ENCODE data around the gene ILKAP.

Gene ILKAP

DNA sequence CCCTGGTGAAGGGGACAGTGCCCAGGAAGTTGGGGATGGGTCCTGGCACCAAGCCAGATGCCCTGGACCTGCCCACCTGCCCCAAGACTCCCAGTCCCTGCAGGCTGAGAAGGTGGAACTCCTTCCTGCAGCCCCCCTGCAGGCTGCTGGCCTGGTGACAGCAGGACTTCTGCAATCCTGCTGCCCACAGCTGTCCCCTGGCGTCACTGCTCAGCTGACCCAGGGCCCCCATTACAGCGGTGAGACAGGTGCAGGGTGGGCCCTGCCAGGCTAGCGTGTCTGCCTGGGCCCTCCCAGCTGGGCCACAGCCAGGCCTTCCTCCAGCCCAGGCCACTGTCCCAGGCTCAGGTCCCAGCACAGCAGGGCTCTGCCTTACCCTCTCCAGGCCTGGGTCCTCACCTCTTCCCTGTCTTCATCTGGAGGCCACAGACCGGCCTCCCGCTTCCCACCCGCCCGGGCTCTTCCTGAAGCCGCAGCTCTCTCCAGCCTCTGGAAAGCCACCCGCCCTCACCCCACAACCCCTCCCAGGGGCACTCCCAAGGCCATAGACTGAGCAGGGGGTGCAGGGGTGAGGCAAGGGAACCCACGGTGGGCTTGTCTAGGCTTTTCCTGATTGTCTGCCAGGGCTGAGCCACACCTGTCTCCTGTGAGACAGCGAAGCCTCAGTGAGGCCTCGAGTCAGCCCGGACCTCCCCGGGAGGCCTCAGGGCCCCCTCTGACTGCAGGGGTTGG, 53.5 kb downstream of the ILKAP start:
- no peak for DNase-seq

DNA sequence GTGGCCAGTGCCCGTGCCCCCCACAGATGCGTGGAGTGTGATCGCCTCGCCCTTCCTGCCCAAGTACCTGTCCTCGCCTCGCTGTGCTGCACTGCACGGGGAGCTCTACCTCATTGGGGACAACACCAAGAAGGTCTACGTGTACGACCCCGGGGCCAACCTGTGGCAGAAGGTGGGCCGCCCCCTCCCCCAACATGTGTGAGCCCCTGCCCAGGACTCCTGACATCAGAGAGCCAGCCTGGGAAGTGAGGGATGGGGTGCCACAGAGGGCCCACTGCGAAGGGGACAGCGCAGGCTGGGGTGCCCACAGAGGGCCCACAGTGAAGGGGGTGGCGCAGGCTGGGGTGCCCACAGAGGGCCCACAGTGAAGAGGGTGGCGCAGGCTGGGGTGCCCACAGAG, 54.5 kb downstream of the ILKAP start:
- no peak for DNase-seq

DNA sequence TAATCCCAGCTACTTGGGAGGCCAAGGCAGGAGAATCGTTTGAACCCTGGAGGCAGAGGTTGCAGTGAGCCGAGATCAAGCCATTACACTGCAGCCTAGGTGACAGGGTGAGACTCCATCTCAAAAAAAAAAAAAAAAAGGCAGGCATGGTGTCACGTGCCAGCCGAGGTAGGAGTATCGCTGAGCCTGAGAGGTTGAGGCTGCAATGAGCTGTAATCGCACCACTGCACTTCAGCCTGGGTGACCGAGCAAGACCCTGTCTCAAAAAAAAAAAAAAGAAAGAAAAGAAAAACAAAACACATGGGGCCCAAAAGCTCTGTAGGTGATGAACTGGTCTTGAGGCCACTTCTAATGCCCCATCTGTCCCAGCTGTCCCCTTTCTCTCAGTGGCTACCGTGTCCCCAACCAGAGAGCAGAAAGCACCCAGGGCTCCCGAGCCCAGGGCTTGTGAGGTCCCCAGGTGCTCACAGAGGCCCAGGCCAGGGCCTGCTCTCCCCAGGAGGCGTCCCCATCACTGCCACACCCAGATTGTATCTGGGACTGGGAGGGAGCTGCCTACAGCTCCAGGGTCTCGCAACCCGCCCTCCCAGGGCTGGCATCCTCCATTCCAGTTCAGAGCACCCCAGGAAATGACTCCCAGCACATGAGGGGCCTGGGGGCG, 56.5 kb downstream of the ILKAP start:
- DNase-seq = no peak

DNA sequence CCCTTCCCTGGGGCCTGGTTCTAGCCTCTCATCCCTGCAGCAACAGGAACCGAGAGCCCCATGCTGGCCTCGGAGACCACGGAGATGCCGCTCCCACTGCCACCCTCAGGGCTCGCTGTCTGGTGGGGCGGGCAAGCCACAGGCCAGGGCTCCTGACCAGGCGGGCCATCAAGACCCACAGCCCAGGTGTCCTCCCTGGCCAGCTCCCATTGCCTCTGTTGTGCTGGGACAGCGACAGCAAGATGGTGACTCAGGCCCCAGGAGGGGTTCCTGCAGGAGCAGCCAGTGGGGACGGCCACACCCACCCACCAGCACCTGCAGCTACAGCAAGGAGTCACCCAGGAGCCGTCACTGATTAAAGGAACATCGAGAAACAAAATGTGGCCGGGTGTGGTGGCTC, 57.6 kb downstream of the ILKAP start:
- no peak for DNase-seq

DNA sequence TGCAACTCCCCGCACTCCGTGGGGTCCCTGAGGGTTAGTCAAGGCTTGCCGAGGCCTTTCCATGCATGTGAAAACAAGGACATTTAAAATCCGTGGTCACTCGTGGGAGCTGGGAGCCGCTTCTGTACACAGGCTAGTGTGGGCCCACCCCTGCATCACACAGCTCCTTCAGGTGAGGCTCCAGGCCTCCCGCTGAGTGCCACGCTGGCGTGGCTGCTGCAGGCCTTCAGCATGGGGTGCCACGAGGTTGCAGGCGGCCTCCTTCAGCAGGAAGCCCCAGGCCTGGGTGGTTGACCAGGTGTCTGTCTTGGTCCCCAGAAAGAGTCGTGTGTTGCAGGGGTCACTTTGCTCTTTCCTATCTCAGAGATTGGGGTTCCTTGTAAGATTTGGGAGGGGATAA, 58.4 kb downstream of the ILKAP start:
- no peak for DNase-seq

DNA sequence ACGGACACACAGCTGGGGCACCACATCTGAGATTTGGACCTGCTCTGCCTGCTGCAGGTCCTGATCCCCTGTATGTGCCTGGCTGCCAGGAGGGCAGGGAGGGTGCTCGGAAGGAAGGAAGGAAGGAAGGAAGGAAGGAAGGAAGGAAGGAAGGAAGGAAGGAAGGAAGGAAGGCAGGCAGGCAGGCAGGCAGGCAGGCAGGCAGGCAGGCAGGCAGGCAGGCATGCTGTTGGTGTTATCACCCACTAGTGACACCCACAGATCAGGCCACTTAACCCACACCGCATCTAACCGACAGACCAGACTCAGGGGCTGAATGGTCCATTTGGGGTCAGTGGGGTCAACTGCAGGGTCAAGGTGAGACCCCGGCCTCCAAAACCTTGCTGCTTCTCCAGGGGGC, 59.2 kb downstream of the ILKAP start:
- DNase-seq = no peak

DNA sequence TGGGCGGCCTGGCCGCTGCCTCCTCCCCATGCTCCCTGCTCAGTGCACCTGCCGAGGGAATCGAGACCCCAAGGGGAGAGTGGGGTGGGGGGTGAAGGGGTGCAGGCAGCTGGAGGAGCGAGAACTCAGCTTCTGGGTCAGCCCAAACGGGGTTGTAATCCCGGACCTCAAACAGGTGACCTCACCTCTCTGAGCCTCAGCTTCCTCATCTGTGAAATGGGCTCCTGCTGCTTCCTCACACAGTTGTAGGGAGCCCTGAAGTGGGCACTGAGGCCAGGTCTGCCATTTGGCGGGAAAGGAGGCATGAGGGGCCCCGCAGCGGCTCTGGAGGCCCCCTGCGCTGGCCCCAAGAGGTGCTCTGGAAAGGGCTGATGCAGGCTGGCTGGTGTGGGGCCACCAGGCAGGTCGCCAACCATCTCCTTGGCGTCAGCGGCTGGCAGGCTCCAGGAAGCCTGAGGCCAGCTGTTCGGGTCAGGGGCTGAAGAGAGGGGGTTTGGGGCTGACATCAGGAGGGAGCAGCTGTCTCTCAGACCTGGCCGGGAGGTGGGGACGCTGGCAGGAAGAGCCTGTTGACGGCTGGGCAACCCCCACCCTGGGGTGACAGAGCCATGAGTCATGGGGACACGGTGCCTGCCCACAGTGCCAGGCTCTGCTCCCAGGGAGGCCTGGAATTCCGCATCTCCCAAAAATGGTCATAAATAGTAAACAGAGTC, 60.1 kb downstream of the ILKAP start:
- DNase-seq = no peak

DNA sequence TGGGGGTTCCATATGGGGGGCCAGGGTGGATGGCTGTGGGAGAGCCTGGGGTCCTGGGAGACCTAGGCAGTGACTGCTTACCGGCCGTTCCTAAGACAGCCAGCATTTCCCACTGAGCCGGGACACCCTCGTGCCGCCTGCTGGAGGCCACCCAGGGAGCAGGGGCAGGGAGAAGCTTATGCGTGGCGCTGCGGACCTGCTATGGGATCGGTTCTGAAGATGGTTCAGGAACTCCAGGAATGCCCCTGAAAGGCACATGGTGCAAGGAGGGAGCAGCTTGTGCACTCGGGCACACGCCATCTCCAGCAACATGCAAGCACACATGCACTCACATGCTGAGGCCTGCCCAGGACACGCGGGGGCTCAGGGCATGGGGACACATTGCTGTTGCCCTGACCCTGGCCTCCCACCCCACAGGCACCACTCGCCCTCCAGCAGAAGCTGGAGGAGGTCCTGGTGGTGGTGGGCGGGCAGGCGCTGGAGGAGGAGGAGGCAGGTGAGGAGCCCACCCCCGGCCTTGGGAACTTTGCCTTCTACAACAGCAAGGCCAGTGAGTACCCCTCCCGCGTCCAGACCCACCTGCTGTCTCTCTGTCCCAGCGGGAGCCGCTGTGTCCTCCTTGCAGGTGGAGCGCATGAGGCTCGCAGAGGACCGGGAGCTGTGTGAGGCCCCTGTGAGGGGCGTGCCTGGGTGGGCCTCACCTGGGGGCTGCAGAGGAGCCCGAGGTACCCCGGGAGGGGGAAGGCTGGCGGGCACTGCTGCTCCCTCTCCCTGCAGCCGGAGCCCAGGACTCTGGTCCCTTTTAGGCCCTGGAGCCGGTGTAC, 60.9 kb downstream of the ILKAP start:
- DNase-seq = no peak

DNA sequence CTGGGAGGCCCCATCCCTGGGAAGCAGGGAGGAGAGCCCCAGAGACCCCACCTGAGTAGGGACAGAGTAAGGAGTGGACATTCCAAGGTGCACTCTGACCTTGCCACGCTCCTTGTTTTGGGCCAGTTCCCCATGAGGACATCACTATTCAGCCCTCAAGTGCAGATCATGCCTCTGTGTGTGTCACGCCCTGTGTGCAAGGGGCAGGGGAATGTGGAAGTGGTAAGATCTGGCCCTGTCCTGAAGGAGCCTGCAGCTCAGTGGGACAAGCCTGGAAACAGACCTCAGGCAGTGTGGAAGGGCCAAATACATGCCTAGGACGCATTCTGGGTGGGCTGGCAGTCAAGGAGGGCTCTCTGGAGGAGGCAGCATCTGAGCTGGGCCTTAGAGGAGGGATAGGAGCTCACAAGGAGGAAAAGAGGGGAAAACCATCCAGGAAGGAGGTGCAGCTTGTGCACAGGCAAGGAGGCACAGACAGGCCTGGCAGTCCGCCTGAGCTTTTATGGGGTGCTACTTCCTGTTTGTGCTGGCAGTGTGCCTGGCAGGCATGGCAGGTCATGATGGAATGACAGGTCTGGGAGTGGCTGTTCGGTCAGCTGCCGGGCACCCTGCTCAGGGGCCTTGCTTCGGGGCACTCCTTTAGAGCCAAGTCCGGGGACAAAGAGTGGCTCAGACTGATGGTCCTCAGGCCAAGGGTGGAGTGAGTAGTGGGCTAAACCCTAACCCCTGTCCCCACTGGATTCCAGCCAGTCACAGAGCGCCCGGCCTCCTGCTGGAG, 61.8 kb downstream of the ILKAP start:
- DNase-seq = no peak

DNA sequence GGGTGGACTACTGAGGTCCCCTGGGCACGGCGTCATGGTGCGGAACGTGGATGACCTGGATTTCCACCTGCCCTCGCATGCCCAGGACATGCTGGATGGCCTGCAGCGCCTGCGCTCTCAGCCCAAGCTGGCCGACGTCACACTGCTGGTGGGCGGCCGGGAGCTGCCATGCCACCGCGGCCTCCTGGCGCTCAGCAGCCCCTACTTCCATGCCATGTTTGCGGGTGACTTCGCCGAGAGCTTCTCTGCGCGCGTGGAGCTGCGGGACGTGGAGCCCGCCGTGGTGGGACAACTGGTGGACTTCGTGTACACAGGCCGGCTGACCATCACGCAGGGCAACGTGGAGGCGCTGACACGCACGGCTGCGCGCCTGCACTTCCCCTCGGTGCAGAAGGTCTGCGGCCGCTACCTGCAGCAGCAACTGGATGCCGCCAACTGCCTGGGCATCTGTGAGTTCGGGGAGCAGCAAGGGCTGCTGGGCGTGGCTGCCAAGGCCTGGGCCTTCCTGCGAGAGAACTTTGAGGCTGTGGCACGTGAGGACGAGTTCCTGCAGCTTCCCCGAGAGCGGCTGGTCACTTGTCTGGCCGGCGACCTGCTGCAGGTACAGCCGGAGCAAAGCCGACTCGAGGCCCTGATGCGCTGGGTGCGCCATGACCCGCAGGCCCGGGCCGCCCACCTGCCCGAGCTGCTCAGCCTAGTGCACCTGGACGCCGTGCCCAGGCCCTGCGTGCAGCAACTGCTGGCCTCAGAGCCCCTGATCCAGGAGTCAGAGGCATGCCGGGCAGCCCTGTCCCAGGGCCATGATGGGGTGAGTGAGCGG, 62.6 kb downstream of the ILKAP start:
- no peak for DNase-seq

DNA sequence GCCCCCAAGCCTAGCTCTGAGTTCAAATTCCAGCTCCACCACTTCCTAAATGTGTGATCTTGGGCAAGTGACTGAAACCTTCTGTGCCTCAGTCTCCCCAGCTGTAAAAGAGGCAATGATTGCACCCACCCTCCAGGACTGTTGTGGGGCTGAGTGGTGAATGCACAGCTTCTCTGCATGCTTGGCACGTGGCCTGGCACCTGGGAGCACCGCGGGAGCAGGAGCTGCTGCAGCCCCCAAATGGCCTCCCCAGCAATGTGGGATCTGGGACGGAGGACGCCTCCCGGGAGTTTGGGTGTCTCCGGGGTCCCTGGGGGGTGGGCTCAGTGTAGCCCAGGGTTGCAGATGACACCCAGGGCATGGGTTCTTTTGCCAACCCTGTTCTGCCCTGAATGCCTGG, 63.5 kb downstream of the ILKAP start:
- no peak for DNase-seq

DNA sequence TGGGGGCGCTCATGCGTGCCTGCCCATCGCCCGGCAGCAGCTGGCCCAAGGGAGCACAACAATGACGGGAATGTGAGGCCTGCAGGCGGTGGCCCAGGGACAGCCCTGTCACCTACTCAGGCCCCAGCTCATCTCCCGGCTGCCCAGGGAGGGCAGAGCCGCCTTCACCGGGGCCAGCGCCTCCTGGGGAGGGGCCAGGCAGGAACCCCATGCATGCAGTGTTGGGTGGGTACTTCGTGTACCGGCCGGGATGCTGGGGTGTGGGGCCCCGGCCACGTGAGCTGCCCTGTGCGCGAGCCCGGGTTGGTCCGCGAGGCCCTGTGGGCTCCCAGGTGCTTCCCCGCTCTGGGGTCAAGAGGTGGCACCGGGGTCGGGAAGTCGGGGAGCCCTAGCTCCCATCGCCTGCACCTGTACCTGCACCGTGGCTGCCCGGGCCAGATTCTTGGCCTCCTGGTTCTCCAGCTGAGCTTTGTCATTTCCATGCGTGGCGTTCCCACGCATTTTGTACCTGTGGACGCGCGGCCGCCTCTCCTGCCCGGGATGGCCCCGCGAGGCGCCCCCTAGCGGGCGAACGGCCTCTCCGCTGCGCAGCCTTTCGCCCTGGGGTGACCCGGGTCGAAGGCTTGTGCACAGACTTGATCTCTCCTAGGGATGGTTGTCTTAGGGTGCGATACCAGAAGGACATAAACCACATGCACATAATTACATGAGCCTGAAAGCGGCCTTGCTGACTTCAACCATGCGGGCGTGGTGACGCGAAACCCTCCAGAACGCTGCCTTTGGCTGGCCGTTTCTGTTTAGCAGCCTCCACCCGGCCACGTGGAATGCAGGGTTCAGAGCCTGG, 64.1 kb downstream of the ILKAP start:
- DNase-seq = no peak

DNA sequence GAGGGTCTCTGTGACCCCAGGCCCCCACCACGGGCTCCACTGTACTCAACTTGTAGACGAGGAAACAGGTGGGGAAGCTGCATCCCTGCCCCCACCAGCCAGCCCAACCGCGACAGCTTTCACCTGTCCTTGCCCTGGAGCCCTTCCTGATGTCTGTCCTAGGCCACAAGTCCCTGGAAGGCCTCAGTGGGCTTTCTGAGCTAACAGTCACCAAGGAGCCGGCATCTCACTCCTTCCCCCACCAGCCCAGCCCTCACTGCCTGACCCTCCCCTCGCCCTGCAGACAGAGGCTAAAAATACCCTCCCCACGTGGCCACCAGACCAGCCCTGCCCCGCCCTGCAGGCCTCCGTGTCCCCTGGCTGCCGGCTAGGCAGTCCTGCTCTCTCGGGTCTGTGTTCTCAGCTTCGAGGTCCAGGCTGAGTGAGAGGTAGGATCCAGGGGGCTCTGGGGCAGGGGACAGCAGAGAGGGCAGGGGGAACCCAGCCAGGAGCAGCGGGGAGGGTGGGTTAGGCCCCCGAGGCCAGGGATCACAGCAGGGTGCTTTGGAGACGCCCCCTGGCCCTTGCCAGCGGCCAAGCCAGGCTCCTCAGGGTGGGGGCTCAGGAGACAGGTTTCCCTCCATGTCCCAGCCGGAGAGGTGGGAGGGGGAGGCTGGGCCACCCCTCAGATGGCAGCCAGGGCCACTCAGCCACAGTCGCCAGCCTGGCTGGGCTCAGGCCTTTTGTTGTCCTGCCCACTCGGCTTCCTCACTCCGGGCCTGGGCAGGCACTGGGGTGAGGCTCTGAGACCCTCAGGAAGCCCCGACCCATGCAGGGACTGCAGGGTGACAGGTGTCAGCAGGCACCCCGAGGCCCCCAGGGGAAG, 64.9 kb downstream of the ILKAP start, which contains the start of gene KLHL30:
Gene KLHL30 (plus strand): TSS at position 338 of the 865 bp plus-strand sequence. CDS start 2,087 bp downstream, outside the sequence.
- DNase-seq = peak; percentile 69

DNA sequence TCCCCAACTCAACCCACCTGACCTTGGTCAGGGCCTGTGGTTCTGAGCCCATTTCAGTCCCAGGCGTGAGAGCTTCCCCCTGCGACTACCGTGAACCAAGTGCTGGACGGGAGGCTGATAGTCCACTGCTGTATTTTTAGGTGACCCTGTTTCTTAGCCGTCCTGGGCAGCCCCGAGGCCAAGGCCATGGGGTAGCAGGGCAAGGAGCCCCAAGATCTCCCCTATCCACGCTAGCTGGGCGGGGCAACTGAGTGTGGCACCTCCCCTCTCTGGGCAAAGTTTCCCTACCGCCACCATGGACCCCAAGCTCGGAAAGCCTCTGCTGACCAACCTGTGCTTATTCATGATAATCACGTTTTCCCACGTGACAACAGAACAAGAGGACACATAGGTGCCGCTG, 65.6 kb downstream of the ILKAP start:
- DNase-seq = no peak

DNA sequence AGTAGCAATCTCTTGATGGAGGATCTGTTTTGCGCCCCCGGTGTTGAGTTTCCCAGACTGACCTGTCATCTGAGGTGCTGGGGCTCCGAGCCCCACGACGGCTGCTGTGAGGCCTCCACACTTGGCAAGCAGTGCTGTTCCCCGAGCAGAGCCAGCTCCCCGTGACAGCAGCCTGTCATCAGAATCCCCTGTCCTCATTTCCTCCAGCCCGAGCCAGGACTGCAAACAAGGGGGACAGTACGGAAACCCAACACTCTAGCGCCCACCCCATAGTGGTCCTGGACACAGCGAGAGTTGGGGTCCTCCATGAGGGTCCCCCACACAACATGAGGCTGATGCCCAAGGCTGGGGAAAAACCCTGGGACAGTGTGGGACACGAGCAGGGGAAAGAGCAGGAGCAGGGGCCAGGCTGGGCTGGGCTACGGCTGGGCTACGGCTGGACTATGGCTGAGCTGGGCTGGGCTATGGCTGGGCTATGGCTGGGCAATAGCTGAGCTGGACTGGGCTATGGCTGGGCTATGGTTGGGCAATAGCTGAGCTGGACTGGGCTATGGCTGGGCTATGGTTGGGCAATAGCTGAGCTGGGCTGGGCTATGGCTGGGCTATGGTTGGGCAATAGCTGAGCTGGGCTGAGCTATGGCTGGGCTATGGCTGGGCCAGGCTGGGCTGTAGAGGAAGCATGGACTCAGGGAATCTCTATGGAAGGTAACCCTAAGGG, 66.5 kb downstream of the ILKAP start:
- DNase-seq = no peak

DNA sequence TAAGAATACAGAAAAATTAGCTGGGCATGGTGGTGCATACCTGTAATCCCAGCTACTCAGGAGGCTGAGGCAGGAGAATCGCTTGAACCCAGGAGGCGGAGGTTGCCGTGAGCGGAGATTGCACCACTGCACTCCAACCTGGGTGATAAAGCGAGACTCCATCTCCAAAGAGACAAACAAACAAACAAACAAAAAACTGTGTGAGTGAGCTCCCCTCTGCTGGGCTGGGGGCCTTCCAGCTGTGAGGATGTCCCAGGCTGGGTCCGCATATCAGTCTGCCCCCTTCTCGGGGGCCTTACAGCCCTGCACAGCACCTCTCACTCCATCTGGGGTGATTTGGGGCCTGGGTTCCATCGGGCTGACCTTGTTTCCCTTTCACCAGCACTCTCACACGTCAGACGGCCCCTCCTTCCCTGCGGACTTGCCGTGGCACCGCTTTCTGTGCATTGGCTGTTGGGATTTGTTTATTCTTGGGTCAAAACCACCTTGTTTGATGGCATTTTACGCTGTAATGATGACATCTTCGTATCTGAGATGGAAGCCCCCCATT, 67.8 kb downstream of the ILKAP start:
- DNase-seq = no peak

DNA sequence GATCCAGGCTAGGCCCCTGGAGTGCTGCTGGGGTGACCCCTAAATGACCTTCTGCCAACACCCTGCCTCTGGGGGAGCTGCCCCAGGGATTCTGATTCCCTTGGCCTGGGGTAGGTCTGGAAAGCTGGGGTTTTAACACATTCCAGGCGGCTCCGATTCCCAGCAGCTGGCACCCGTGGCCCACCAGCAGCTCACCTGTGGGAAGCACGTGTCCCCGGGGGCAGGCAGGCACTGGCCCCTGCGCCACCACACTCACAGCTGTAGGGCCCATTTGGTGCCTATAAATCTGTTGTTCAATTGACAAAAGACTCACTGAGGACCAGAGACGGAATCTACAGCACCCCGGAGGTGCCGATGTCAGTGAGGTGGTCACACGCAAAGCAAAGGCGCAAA, 69.1 kb downstream of the ILKAP start:
- no peak for DNase-seq
